NCI-H2081 treated with DMSO at 0.1 percent for 48 hours (cell line): Measurements from ENCODE around the gene MSI1.
A peak's percentile ranks its signal among the peaks of the same experiment; 100 is the strongest.

Experiments
- DNase-seq: peaks from one replicate; lab custom pipeline; 2025; lab: John Stamatoyannopoulos, UW

The MSI1 gene

DNA sequence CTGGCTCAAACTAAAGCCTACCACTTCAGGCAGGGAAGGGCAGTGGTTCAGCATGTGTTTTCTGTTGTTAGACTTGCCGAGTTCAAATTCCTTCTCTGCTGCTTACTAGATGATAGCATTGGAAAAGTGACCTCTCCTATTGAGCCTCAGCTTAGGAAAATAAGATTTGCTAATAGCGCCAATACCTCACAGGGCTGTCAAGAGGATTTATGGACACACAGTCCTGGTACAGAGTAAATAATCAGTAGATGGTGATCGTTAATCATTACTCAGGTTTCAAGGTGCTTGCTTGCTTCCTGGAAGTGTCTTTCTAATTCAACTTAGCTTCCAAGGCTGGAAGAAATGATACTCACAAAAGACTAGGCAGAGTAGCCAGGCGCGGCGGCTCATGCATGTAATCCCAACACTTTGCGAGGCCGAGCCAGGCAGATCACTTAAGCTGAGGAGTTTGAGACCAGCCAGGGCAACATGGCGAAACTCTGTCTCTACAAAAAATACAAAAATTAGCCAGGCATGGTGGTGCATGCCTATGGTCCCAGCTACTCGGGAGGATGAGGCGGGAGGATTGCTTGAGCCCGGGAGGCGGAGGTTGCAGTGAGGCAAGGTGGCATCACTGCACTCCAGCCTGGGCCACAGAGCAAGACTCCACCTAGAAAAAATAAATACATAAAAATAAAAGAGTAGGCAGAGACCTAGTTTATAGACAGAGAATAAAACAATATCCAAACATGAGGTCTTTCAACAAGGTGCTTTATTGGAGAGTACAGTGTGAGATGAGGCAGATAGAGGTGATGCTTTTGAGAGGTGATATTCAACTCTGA is 47.4 kb downstream of the MSI1 start:
- no peak for DNase-seq

DNA sequence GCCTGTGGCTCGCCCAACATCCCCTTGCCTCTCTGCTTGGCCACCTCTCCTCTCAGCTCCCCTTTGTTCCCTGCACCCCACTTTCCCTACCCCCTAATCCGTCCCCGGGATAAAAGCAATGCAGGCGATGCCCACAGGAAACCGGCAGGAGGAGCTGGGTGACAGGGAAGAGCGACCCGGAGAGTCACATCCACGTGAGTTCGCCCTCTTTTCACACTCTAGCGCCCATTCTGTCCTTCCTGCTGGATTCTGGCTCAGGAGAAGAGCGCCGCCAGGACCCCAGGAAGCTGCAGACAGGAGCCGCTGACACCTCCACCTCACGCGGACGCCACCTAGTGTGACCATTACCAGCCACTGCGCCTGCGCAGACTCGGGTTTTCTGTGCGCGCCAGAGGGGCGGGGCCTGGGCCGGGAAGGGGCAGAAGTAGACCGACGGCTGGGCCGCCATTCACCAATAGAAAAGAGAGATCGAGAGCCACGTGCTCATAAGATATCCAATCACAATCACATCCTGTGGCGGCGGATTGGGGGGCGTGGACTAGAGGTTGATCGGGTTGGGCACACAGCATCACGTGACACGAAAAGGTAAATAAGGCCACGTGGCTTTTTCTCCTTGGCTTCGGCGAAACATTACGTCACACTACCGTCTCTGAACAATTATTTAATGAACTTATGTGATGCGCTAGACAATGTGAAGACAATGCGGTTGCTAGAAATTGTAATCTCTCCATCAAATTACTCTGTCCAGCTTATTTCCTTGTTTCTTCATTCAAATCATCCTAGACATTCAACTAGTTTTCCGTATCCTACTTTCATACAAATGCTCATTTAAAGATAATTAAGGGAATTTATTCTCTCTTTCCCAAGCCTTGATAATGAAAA is 51.5 kb downstream of the MSI1 start:
- peak; percentile 98 for DNase-seq

DNA sequence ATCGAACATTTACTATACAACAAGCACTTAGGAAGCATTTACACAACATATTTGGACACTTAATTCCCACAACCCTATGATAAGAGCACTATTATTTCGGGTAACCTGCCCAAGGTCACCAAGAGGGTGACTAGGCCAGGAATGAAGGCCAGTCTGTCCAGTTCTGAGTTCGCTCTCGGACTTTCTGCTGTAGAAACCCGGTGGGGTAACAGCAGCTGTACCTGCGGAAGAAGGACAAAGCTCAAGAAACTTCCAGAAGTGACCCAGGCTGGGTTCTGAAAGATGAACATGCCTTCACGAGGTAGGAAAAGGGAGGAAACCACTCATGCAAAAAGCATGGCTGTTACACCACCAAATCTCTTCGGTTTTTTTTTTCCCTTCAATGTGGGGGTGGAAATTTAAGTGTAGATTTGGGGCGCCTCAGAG is 52.2 kb downstream of the MSI1 start:
- DNase-seq: no peak

DNA sequence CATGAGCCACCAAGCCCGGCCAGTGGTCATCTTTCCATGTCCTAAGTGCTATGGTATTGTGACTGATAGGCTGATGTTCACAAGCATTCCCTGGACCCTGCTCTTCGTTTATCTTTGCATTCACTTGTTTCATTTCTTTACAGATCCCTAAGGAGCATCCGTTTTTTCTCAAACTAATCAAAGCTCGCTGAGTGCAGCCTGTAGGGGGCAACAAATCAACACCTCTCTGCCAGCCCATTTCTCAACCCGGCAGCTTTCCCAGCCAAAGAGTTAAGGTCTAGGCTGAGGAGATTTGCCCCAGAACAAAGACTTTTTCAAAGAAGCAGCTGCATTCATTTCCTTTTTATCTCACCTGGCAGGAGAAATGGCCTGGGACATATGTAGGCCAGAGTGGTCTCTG is 54.7 kb downstream of the MSI1 start:
- DNase-seq: no peak

DNA sequence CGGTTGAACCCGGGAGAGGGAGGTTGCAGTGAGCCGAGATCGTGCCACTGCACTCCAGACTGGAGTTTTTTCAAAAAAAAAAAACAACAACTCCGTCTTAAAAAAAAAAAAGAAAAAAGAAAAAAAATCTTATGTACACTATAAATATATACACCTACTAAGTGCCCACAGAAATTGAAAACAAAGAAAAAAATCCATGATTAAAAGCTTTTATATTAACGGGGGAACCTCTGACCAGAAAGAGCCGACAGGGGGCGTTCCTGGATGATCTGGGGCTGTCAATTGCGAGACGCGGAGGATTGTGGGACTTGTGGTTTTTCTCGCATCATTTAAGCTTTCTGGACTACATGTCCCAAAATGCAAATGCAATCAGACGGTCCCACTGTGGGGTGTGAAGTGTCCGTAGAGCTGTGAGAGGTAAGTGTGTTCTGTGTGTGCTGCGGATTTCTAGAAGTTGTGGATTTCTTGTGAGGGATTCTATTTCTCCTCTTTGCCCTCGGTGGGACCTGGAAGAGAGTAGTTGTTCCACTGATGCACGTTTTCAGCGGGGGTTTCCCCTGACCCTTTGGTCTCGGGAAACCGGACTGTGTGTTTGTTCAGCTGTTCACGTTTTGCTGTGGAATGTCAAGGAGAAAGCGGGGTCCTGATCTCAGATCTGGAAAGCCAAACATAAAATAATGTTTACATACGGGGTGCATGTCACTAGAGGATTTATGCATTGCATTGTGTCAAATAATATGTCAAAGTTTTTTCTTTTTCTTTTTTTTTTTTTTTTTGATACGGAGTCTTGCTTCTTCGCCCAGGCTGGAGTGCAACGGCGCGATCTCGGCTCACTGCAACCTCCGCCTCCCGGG is 66.8 kb downstream of the MSI1 start, which contains the start of gene SIRT4:
TSS of gene SIRT4 (plus strand) at position 360 of the 854 bp plus-strand sequence. CDS start 1,241 bp downstream, outside the sequence.
- peak; percentile 76 for DNase-seq

DNA sequence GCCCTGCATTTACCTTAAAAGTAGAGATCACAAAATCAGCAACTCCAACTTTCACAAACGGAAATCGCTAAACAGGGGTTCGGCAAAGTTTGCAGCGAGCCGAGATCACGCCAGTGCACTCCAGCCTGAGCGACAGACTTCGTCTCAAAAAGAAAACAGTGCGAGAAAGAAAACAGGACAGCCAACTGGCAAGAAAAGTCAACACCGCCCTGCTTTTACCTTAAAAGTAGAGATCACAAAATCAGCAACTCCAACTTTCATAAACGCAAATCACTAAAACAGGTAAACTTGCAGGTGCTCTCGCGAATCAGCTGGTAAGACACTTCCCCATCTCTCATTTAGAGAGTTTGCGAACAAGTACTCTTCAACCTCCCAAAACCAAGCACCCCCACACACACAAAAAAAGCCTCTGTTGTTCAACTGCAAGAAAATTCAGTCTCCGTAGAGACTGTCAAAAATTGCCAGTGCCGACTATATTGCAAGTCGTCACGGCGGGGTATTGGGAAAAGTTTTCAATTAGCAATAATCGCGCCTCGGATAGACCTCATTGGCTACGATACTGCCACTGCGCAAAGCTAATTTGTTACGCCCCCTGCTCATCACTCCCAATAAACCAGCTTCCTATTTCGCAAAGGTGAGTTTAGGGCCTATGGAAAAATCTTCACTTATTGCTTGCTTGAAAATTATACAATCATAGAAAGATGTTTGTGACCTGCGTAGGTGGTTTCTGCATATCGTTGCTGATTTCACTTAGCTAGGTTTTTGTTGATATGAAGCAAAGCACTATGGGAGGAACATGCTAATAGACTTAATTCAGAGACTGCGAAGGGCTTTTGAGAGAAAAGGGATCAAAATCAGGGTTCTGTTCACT is 76.1 kb downstream of the MSI1 start, which contains the start of gene RNU4-1:
TSS of gene RNU4-1 (minus strand) at position 577 of the 871 bp plus-strand sequence.
- DNase-seq: peak; percentile 81

DNA sequence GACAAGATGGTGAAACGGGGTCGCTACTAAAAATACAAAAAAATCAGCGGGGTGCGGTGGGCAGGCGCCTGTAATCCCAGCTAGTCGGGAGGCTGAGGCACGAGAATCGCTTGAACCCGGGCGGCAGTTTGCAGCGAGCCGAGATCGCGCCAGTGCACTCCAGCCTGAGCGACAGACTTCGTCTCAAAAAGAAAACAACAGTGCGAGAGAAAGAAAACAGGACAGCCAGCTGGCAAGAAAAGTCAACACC is 76.6 kb downstream of the MSI1 start:
- no peak for DNase-seq
